Natural killer cell treated with Interleukin-12 subunit alpha and Interleukin-12 subunit beta and Interleukin-15 and Interleukin-18, amount 100 ng/mL, for 72 hours (primary cell): ENCODE measurements around the gene TMCC3. TPM values are rescaled to one million over a fixed set of nuclear protein-coding genes. Genes with fewer than 3 reads are reported as not detected.

Source experiments
- ATAC-seq, 2 donors: fragments of 150-1000 bp; cut with Tn5 transposase in 1 of 2; sonication (Bioruptor Pico), chemical (Tn5 transposase) in 1 of 2; 2 replicates each; pipeline ENCODE4 v1.10.0; 2021
- DNase-seq: peaks from one replicate; pipeline ENCODE4 v3.0.0; 2022; ENCODE audit warnings: low spot score
- H3K27ac Mint-ChIP-seq, 2 donors: 1 replicate in 1 of 2; 2 replicates in 1 of 2; pipeline ENCODE4 v1.8.0; 2022; ENCODE audit warnings: mixed read lengths in 2 of 2, mild to moderate bottlenecking in 1 of 2, moderate library complexity in 1 of 2
- H3K27me3 Mint-ChIP-seq, 2 donors: 1 replicate in 1 of 2; 2 replicates in 1 of 2; pipeline ENCODE4 v1.8.0; 2022; ENCODE audit warnings: mixed read lengths in 2 of 2
- H3K36me3 Mint-ChIP-seq: one replicate; pipeline ENCODE4 v1.8.0; 2022; ENCODE audit warnings: mixed read lengths
- H3K4me1 Mint-ChIP-seq, 2 donors: 1 replicate in 1 of 2; 2 replicates in 1 of 2; pipeline ENCODE4 v1.8.0; 2022; ENCODE audit warnings: low read depth in 2 of 2, mixed read lengths in 2 of 2, mild to moderate bottlenecking in 1 of 2
- H3K4me3 Mint-ChIP-seq: one replicate; pipeline ENCODE4 v1.8.0; 2022; ENCODE audit warnings: mixed read lengths
- H3K9me3 Mint-ChIP-seq: 2 replicates; pipeline ENCODE4 v1.8.0; 2022; ENCODE audit warnings: mixed read lengths
- total RNA-seq, 2 donors: library from RNA; stranded (reverse); gene quantifications; one replicate each; pipeline ENCODE4 v1.2.3, GENCODE V29; 2022

TMCC3 gene
- total RNA-seq, 2 donors from 2014 or later, result 1.8 to 3.5 TPM

- no peak overlapping the region for H3K27ac Mint-ChIP-seq
- no peak for ATAC-seq
Measured at GRCh38 chr12:94575645-94576403, 74.5 kb downstream of the TMCC3 start.

DNA sequence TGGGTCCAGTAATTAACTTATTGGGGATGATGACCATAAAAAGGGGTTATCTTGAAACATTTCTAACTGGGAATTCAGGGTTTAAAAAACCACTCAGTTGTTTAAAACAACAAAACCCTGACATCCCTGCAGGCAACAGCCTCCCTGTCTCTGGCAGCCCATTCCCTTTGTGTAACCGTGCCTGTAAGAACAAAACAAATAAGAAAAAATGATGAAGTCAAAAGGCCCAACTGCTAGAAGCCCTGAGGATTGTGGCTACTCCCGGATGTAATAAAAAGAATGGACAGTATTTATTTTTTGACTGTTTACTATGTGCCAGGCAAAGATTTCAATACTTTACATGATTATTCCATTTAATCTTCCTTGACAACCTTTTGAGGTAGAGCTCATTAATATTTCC, 75.3 kb downstream of the TMCC3 start:
- Mint-ChIP-seq H3K27me3 (no peaks in the 10 kb centered on the region), H3K27ac (no peak overlapping the region), H3K36me3 (peaks cover 7% of the 10 kb centered on the region), H3K4me3 (no peak overlapping the region), H3K9me3 (no peaks in the 10 kb centered on the region), H3K4me1 (no peaks in the 10 kb centered on the region)
- ATAC-seq, result no peak
- no peak for DNase-seq

More at GRCh38 chr12:94575645-94576403, 74.5 kb downstream of the TMCC3 start:
- Mint-ChIP-seq H3K9me3 (no peaks in the 10 kb centered on the region), H3K4me1 (no peaks in the 10 kb centered on the region), H3K36me3 (peaks cover 5% of the 10 kb centered on the region), H3K27me3 (no peaks in the 10 kb centered on the region), H3K4me3 (no peak overlapping the region)
- no peak for DNase-seq

DNA sequence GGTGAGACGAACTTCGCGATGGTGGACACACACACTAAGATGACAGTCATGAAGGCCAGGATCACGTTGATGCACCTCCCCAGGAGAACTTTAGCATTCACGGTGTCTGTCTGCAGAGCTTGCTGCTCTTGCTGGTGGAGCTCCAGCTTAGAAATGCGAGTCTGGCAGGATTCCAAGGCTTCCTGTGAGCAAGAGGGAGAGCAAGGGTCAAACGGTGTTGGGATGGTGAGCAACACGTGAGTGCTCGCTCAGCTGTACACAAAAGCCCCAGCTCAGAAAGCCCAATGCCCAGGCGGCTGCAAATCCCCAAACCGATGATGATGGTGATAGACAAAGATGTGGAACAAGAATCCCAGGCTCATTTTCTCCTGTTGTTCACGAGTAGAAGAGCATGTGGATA, 78.8 kb downstream of the TMCC3 start:
- Mint-ChIP-seq H3K36me3 (peaks cover 7% of the 10 kb centered on the region), H3K27me3 (no peaks in the 10 kb centered on the region), H3K4me1 (peaks cover 0 to under 1% of the 10 kb centered on the region in 2 donors), H3K27ac (no peak overlapping the region), H3K4me3 (no peak overlapping the region), H3K9me3 (no peaks in the 10 kb centered on the region)
- no peak for ATAC-seq
- no peak for DNase-seq

GRCh38 chr12:94570161-94570560, 80.2 kb downstream of the TMCC3 start:
- H3K4me1 Mint-ChIP-seq, result peaks cover 0 to 3% of the 10 kb centered on the region in 2 donors
- no peak overlapping the region for H3K4me3 Mint-ChIP-seq
- DNase-seq, result no peak
- no peaks in the 10 kb centered on the region for H3K27me3 Mint-ChIP-seq
- ATAC-seq, result no peak
- H3K27ac Mint-ChIP-seq, result no peak overlapping the region
- peaks cover 7% of the 10 kb centered on the region for H3K36me3 Mint-ChIP-seq
- H3K9me3 Mint-ChIP-seq, result no peaks in the 10 kb centered on the region

- Mint-ChIP-seq H3K27me3 (no peaks in the 10 kb centered on the region), H3K9me3 (no peaks in the 10 kb centered on the region), H3K36me3 (peaks cover 7% of the 10 kb centered on the region), H3K27ac (no peak overlapping the region), H3K4me3 (no peak overlapping the region), H3K4me1 (peaks cover 0 to 3% of the 10 kb centered on the region in 2 donors)
- ATAC-seq (no peak), DNase-seq (no peak)
Measured at GRCh38 chr12:94567761-94568160, 82.6 kb downstream of the TMCC3 start.

DNA sequence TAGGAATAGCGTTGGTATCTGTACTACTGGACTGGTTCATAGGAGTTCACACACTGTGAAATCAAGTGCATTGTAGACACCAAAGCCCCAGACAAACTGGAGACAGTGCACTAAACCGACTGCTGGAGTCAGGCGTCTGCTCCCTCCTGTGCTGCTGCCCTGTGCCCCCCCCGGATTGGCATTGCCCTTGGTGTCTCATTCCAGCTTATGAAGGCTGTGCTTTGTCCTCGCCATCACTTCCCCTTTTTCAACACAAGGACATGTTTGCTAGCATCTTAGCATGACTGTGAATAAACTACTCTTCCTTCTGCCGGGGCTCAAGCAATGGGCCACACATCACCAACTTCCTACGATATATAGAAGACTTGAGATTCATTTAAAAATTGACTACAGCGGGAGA, 84.0 kb downstream of the TMCC3 start:
- no peak overlapping the region for H3K27ac Mint-ChIP-seq
- DNase-seq (no peak), ATAC-seq (no peak)
- no peak overlapping the region for H3K4me3 Mint-ChIP-seq
- peaks cover 0 to 3% of the 10 kb centered on the region in 2 donors for H3K4me1 Mint-ChIP-seq
- no peaks in the 10 kb centered on the region for H3K27me3 Mint-ChIP-seq
- no peaks in the 10 kb centered on the region for H3K9me3 Mint-ChIP-seq
- H3K36me3 Mint-ChIP-seq, result peaks cover 7% of the 10 kb centered on the region

DNA sequence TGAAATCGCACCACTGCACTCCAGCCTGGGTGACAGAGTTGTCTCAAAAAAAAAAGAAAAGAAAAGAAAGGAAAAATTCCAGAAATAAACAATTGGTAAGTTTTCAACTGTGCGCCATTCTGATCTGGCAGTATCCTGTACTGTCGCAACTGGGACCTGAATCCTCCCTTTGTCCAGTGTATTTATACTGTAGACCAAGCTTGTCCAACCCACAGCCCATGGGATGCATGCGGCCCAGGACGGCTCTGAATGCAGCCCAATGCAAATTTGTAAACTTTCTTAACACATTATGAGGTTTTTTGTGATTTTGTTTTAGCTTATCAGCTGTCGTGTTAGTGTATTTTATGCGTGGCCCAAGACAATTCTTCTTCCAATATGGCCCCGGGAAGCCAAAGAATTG, 84.7 kb downstream of the TMCC3 start:
- Mint-ChIP-seq H3K36me3 (peaks cover under 1% of the 10 kb centered on the region), H3K4me3 (no peak overlapping the region), H3K27ac (no peak overlapping the region), H3K27me3 (peaks cover 0 to under 1% of the 10 kb centered on the region in 2 donors), H3K9me3 (no peaks in the 10 kb centered on the region), H3K4me1 (peaks cover 0 to 3% of the 10 kb centered on the region in 2 donors)
- ATAC-seq, result no peak
- no peak for DNase-seq

- peaks cover 14 to 23% of the 10 kb centered on the region in 2 donors for H3K27me3 Mint-ChIP-seq
- no peak overlapping the region for H3K4me3 Mint-ChIP-seq
- H3K9me3 Mint-ChIP-seq, result no peaks in the 10 kb centered on the region
- H3K4me1 Mint-ChIP-seq, result peaks cover 0 to 7% of the 10 kb centered on the region in 2 donors
- no peak for DNase-seq
- H3K27ac Mint-ChIP-seq, result no peak overlapping the region
- ATAC-seq, result no peak
- H3K36me3 Mint-ChIP-seq, result no peaks in the 10 kb centered on the region
Measured at GRCh38 chr12:94563286-94563685, 87.1 kb downstream of the TMCC3 start.

DNA sequence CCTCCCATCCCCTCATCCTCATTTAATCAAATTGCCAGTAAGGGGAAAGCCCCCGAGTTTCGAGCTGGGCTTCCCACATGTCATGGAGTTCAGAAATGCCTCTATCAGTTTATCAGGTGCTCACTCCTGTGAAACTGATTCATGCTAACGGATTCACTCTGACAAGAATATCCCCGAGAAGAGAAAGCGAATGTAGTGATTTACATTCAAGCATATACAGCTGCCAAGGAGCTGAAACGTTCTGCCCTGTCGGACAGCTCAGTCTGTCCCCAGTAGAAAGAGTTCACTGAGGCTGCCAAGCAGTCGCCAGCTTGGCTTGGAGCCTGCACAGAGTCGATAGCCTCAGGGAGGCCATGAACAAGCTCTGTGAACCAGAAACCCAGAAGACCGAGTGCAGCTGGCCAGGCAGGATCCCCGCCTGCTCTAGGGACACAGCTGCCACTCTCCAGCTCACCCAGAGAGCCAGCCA, 88.4 kb downstream of the TMCC3 start:
- Mint-ChIP-seq H3K27ac (no peak overlapping the region), H3K4me1 (peaks cover 0 to 7% of the 10 kb centered on the region in 2 donors), H3K4me3 (no peak overlapping the region), H3K36me3 (no peaks in the 10 kb centered on the region), H3K27me3 (peaks cover 14 to 23% of the 10 kb centered on the region in 2 donors), H3K9me3 (no peaks in the 10 kb centered on the region)
- no peak for ATAC-seq
- DNase-seq, result no peak

DNA sequence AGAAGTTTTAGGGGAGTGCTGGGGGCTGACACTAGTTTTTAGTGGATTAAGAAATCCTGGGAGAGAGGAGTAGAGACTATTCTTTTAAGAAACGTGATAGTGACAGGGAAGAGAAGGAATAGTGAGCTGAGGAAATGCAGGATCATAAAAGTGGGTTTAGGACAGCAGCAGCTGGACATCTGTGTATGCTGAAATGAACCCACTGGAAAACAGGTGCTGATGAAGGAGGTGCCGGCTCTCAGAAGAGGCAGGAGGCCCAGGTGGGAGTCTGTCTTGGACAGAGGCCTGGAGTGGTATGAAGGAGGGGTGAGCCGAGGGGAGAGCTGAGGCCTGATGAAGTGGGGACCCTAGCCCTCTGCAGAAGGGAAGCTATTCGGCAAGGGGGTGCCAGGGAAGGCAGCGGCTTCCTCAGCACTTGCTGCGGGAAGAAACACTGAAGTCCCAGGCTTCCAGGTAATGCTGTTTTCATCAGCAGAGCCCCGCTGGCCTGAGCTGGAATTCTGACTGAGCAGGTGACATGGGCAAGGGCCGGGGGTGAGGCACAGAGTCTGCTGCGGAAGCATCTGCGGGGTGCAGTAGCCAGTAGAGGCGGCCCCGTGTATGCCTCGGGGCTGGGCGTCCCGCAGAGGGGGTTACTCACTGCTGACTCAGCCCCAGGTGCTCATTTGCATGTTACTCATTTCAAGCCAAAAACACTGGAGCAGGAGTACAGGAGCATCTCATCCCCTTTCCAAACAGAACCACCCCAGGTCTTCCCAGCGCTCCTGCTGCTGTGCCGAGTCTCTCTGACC, 89.7 kb downstream of the TMCC3 start:
- H3K4me1 Mint-ChIP-seq, result peaks cover 0 to 4% of the 10 kb centered on the region in 2 donors
- H3K4me3 Mint-ChIP-seq, result no peak overlapping the region
- ATAC-seq, result peak; percentile 56 to 58
- H3K36me3 Mint-ChIP-seq, result no peaks in the 10 kb centered on the region
- no peaks in the 10 kb centered on the region for H3K9me3 Mint-ChIP-seq
- DNase-seq, result no peak
- H3K27ac Mint-ChIP-seq, result no peak overlapping the region
- H3K27me3 Mint-ChIP-seq, result peaks cover 18 to 23% of the 10 kb centered on the region in 2 donors

DNA sequence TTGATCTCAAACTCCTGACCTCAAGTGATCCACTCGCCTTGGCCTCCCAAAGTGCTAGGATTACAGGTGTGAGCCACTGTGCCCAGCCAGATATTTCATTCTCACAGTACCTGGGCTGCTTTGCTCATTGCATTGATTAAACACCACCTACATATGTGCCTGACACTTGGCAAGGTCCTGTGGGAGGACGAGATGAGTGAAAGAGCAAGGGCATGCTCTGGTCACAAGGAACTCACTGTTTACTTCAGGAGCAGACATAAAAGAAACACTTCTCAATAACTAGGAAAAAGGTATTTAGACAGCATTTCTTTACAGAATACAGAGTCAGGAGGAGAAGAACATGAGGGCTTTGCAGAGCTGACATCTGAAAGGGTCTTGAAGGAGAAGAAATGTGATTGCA, 91.7 kb downstream of the TMCC3 start:
- H3K9me3 Mint-ChIP-seq, result no peaks in the 10 kb centered on the region
- DNase-seq, result no peak
- H3K36me3 Mint-ChIP-seq, result no peaks in the 10 kb centered on the region
- peaks cover 0 to 4% of the 10 kb centered on the region in 2 donors for H3K4me1 Mint-ChIP-seq
- peaks cover 20 to 23% of the 10 kb centered on the region in 2 donors for H3K27me3 Mint-ChIP-seq
- H3K4me3 Mint-ChIP-seq, result no peak overlapping the region
- no peak for ATAC-seq
- no peak overlapping the region for H3K27ac Mint-ChIP-seq

DNA sequence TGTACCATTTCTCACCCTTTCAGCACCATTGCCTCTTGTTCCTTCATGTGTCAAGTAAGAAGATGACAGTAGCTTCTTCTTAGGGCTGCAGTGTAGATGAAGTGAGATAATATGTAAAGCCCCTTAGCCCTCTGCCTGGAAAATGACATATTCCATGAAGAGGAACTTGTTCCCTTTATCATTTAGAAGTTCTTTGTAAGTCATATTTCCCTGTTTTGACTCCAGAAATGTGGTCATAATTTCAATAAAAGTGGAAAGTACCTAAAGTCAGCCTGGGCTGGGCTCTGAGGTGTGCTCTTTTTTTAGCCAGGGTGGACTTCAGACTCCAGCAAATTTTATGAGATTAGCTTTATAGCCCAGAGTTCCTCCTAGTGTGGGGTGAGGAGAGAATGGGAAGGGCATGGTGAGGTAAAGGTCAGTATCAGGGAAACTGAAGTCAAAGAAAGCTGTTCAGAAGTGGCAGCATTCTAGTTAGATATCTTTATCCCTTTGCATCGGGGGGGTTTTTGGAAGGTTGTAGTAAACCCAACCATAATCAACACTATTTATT, 92.5 kb downstream of the TMCC3 start:
- Mint-ChIP-seq H3K27me3 (peaks cover 20 to 23% of the 10 kb centered on the region in 2 donors), H3K27ac (no peak overlapping the region), H3K4me1 (peaks cover 0 to 4% of the 10 kb centered on the region in 2 donors), H3K9me3 (no peaks in the 10 kb centered on the region), H3K4me3 (no peak overlapping the region), H3K36me3 (no peaks in the 10 kb centered on the region)
- ATAC-seq (no peak), DNase-seq (no peak)

GRCh38 chr12:94555687-94556086, 94.7 kb downstream of the TMCC3 start:
- Mint-ChIP-seq H3K27ac (no peak overlapping the region), H3K4me3 (no peak overlapping the region), H3K4me1 (peaks cover 10 to 11% of the 10 kb centered on the region in 2 donors), H3K36me3 (no peaks in the 10 kb centered on the region), H3K27me3 (peaks cover 20 to 22% of the 10 kb centered on the region in 2 donors), H3K9me3 (no peaks in the 10 kb centered on the region)
- DNase-seq, result no peak
- ATAC-seq, result no peak

DNA sequence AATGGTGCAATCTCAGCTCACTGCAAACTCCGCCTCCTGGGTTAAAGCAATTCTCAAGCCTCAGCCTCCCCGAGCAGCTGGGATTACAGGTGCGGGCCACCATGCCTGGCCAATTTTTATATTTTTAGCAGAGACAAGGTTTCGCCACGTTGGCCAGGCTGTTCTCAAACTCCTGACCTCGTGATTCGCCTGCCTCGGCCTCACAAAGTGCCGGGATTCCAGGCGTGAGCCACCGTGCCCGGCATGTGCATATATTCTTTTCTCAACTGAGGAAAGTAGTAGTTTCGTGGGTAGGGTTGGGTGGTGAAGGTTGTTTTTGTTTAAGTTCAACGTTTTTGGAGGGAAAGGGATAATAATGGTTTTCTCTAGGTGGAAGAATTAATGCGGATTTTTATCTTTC, 96.5 kb downstream of the TMCC3 start:
- no peaks in the 10 kb centered on the region for H3K9me3 Mint-ChIP-seq
- peaks cover 4 to 8% of the 10 kb centered on the region in 2 donors for H3K27me3 Mint-ChIP-seq
- DNase-seq (no peak), ATAC-seq (no peak)
- H3K4me3 Mint-ChIP-seq, result no peak overlapping the region
- H3K4me1 Mint-ChIP-seq, result peaks cover 7 to 16% of the 10 kb centered on the region in 2 donors
- no peak overlapping the region for H3K27ac Mint-ChIP-seq
- H3K36me3 Mint-ChIP-seq, result no peaks in the 10 kb centered on the region
